GM12892 (cell line): Measurements from ENCODE around the gene PLCL1.

Source experiments
- POLR2A ChIP-seq: IDR thresholded peaks from 2 replicates; pipeline ENCODE4 v1.6.1; 2011; ENCODE audit warnings: low read depth, low read length, control low read depth
- POLR2AphosphoS5 ChIP-seq: IDR thresholded peaks from 2 replicates; pipeline ENCODE4 v1.6.1; 2011; ENCODE audit warnings: low read depth, low read length, control low read depth
- TAF1 ChIP-seq: IDR thresholded peaks from 2 replicates; pipeline ENCODE4 v1.6.1; 2011; ENCODE audit warnings: low read depth, mild to moderate bottlenecking, control low read depth, low read length, borderline replicate concordance

GRCh38 chr2:197939787-197940186, 135.4 kb downstream of the PLCL1 start:
- TF ChIP-seq POLR2A: no peak
- TF ChIP-seq POLR2AphosphoS5: no peak
- TF ChIP-seq TAF1: no peak
